CD4-positive, alpha-beta T cell treated with Interleukin-21 for 1 hour (primary cell): ENCODE data around the gene TTLL10.
A peak's percentile ranks its signal among the peaks of the same experiment; 100 is the strongest.
"Not testable (repeated sequence)": the region's sequence is repeated elsewhere in the genome, so short reads cannot be mapped to it uniquely, and the experiment has no call there.

Experiments used
- DNase-seq: peaks from one replicate; pipeline ENCODE4 v3.0.0-alpha.2; 2020

Gene TTLL10

GRCh38 chr1:1141911-1142250, 31.8 kb upstream of the TTLL10 start:
- no peak for DNase-seq

GRCh38 chr1:1142352-1142751, 31.3 kb upstream of the TTLL10 start:
- not testable (repeated sequence) for DNase-seq

- DNase-seq = no peak
Observed at GRCh38 chr1:1142844-1143243, 30.8 kb upstream of the TTLL10 start.

- DNase-seq = no peak
Observed at GRCh38 chr1:1143636-1144035, 30.0 kb upstream of the TTLL10 start.

GRCh38 chr1:1144122-1144842, 29.4 kb upstream of the TTLL10 start:
- DNase-seq = peak; percentile 72

GRCh38 chr1:1144843-1145546, 28.7 kb upstream of the TTLL10 start:
- DNase-seq = no peak

GRCh38 chr1:1145547-1145914, 28.1 kb upstream of the TTLL10 start:
- no peak for DNase-seq

- no peak for DNase-seq
Observed at GRCh38 chr1:1146026-1146425, 27.7 kb upstream of the TTLL10 start.

- DNase-seq = no peak
Observed at GRCh38 chr1:1146596-1146995, 27.1 kb upstream of the TTLL10 start.

- no peak for DNase-seq
Observed at GRCh38 chr1:1148061-1148460, 25.6 kb upstream of the TTLL10 start.

- DNase-seq = no peak
Observed at GRCh38 chr1:1148569-1148968, 25.1 kb upstream of the TTLL10 start.

GRCh38 chr1:1149416-1149815, 24.3 kb upstream of the TTLL10 start:
- no peak for DNase-seq

- DNase-seq = no peak
Observed at GRCh38 chr1:1150100-1150499, 23.6 kb upstream of the TTLL10 start.

- no peak for DNase-seq
Observed at GRCh38 chr1:1151306-1151705, 22.4 kb upstream of the TTLL10 start.

- DNase-seq = not testable (repeated sequence)
Observed at GRCh38 chr1:1152431-1152830, 21.2 kb upstream of the TTLL10 start.

GRCh38 chr1:1153215-1153614, 20.5 kb upstream of the TTLL10 start:
- not testable (repeated sequence) for DNase-seq

GRCh38 chr1:1153874-1154273, 19.8 kb upstream of the TTLL10 start:
- no peak for DNase-seq

GRCh38 chr1:1155258-1155657, 18.4 kb upstream of the TTLL10 start:
- no peak for DNase-seq

GRCh38 chr1:1156140-1157032, 17.3 kb upstream of the TTLL10 start:
- no peak for DNase-seq

- DNase-seq = no peak
Observed at GRCh38 chr1:1157033-1157365, 16.7 kb upstream of the TTLL10 start.

GRCh38 chr1:1157426-1157913, 16.2 kb upstream of the TTLL10 start:
- peak; percentile 73 for DNase-seq

GRCh38 chr1:1157914-1158710, 15.6 kb upstream of the TTLL10 start:
- DNase-seq = no peak
